GM21360 (cell line): Measurements from ENCODE around the gene SERTAD3.
A peak's percentile ranks its signal among the peaks of the same experiment; 100 is the strongest.
"Not testable (repeated sequence)": the region's sequence is repeated elsewhere in the genome, so short reads cannot be mapped to it uniquely, and the experiment has no call there.

Source experiments
- ATAC-seq: cut with Tn5 transposase; IDR thresholded peaks from one replicate; pipeline ENCODE4 v1.9.1; 2021; ENCODE audit warnings: mild to moderate bottlenecking, moderate library complexity; ENCODE audit not compliant: unreplicated experiment

SERTAD3 gene

GRCh38 chr19:40411125-40411842 is 32.9 kb downstream of the SERTAD3 start:
- no peak for ATAC-seq

- ATAC-seq: no peak
Measured at GRCh38 chr19:40410030-40410389, 34.1 kb downstream of the SERTAD3 start.

- ATAC-seq: not testable (repeated sequence)
Measured at GRCh38 chr19:40408598-40408925, 35.6 kb downstream of the SERTAD3 start.

GRCh38 chr19:40407714-40408597 is 36.2 kb downstream of the SERTAD3 start:
- ATAC-seq: no peak

GRCh38 chr19:40403262-40403984 is 40.7 kb downstream of the SERTAD3 start:
- peak; percentile 43 for ATAC-seq

DNA sequence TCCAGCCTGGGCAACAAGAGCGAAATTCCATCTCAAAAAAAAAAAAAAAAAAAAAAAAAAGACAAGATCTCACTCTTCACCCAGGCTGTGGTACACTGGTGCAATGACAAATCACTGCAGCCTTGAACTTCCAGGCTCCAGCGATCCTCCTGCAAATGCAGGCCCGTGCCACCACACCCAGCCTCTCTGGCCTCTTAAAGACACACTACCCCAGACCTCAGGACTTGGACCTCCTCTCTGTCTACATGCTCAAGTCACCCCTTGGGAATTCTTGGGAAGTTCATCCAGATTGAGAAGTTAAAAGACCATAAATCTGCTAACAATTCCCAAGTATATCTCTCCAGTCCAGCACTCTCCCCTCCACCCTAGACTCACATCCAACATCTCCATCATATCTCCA is 43.6 kb downstream of the SERTAD3 start:
- no peak for ATAC-seq

- ATAC-seq: no peak
Measured at GRCh38 chr19:40398417-40399131, 45.6 kb downstream of the SERTAD3 start.

DNA sequence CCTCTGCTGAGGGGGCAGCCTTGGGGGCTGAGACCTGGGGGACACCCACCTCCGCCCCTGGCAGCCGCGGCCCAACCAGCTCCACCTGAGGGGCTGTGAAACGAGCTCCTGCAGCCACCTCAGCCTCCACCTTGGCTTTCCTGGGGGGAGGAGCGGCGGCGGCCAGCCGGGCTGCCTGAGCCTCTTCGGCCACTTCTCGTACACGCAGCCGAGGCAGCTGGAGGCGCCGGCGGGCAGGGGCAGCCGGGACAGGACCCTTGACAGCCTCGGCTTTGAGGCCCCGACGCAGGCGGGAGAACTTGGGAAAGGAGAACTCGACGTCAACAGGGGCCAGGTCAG is 46.6 kb downstream of the SERTAD3 start:
- ATAC-seq: no peak

DNA sequence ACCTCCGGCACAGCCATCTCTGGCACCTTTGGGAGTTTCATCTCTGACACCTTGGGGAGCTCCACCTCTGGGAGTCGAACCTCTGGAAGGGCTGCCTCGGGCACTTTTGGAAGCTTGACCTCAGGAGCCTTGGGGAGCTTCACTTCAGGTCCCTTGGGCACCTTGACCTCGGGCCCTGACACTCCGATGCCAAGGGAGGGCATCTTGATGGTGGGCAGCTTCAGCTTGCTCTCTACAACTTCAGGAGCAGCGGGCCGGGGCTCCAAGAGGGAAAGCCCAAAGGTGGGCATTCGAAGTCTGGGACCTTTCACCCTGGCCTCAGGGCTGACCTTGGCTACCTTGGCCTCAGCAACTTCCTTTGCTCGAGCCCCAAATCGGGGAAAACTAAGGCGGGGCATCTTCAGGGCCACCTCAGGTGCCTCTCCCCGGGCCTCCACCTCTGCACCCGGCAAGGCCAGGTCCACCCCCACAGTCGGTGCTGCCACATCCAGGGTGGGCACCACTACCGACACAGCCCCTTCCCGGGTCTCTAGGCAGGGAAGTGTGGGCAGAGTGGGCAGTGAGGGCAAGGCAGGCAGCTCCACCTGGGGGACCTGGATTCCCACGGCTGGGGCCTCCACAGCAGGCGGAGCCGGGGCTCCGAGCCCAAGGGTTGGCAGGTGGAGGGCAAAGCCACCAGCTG is 47.1 kb downstream of the SERTAD3 start:
- ATAC-seq: no peak

DNA sequence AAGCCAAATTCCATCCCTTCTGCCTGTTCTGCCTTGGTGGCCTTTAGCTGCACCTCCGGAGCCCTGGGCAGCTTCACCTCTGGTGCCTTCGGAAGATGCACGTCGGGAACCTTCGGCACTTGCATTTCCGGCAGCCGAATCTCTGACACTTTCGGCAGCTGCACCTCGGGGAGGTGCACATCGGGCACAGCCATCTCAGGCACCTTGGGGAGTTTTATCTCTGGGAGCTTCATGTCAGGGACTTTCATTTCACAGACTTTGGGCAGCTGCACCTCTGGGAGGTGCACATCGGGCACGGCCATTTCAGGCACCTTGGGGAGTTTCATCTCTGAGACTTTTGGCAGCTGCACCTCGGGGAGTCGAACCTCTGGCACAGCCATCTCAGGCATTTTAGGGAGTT is 48.2 kb downstream of the SERTAD3 start:
- no peak for ATAC-seq

DNA sequence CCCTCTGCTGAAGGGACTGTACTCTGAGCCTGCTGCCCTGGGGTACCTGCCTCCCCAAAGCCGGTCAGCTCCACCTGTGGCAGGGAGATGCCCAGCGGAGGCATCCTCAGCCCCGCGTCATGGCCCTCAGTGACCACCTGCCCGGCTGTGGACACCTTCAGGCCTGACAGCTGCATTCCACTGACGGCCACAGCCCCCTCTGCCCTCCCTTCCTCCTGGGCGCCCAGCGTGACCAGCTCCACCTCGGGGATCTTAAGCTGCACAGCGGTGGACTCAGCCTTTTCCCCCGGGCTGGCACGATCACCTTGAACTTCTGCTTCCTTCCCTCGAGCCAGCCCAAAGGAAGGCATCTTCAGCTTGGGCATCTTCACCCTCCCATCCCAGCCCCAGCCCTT is 49.3 kb downstream of the SERTAD3 start:
- no peak for ATAC-seq

DNA sequence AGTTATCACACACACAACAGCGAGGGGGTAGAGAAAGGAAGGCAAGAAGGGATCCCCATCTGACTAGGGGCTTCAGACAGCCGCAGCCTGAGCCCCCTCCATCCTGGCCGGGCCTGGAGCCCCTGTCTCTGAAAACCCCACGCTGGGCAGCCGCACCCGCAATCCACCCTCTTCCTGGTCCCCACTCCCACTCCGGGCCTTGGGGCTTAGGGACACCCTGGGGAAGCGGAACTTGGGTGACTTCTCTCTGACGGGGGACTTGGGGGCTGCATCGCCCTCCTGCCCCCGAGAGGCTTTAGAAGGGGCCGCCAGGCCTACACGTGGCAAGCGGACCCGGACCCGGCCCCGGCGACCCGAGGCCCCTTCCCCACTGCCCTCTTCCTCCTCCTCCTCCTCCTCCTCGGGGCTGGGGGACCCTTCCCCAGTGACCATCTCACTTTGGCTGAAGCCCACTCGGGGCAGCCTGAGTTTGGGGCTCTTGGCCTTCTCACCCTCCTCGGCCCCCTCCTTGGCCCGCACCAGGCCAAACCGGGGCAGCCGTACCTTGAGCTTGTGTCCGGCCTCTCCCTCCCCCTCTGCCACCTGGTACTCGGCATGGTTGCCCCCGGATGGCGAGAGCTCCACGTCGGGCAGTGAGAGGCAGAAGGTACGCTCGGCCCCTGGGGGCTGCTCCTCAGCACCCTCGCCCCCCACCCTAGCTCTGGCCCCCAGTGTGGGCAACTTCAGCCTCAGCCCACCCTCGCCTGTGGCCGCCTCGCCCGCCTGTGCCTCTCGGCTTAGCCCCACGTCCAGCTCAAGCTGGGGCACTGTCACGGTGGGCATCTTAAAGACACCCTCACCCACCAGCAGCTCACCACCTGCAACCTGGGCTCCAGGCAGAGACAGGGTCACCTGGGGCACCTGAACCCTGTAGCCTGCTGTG is 50.0 kb downstream of the SERTAD3 start:
- ATAC-seq: no peak

- no peak for ATAC-seq
Measured at GRCh38 chr19:40392894-40393517, 51.1 kb downstream of the SERTAD3 start.

DNA sequence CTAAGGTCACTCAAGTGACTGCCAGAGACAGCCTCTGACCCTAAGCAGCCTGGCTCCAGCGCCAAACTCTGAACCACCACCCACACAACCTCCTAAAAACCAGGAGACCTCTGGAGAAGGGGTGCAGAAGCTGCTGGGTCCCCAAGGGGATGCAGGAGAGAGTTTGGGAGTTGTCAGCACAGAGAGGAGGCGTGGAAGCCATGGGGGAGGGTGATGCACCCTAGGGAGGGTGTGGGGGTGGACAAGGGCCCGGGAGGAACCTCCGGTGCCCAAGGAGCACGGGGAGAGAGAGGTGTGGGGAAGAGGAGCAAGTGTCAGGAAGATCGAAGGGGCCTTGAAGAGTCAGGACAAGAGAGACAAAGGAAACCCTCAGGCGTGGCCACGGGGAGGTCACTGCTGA is 52.0 kb downstream of the SERTAD3 start:
- no peak for ATAC-seq
